IPS DF 6.9 (cell line): Measurements from ENCODE around the gene ITPK1.

Experiments
- DNase-seq: peaks from one replicate; pipeline ENCODE4 v3.0.0-alpha.2; 2013; ENCODE audit warnings: low read depth, low spot score
- H3K27ac ChIP-seq: one replicate; pipeline ENCODE4 v1.5.1; 2013; ENCODE audit warnings: low read length, control low read depth
- H3K27me3 ChIP-seq: 2 replicates; pipeline ENCODE4 v1.6.1; 2013; ENCODE audit warnings: mild to moderate bottlenecking, low read length; ENCODE audit not compliant: control insufficient read depth, insufficient read depth
- H3K36me3 ChIP-seq: 2 replicates; pipeline ENCODE4 v1.6.1; 2013; ENCODE audit warnings: low read length; ENCODE audit not compliant: control insufficient read depth, insufficient read depth
- H3K4me1 ChIP-seq: 2 replicates; pipeline ENCODE4 v1.6.1; 2013; ENCODE audit warnings: low read length; ENCODE audit not compliant: control insufficient read depth, insufficient read depth
- H3K4me3 ChIP-seq: 2 replicates; pipeline ENCODE4 v1.5.1; 2013; ENCODE audit warnings: mild to moderate bottlenecking, low read length
- H3K9me3 ChIP-seq: 2 replicates; pipeline ENCODE4 v1.6.1; 2013; ENCODE audit warnings: low read length, inconsistent platforms; ENCODE audit not compliant: control insufficient read depth, insufficient read depth
- WGBS: extraction: QIAGEN DNeasy Blood & Tissue Kit; methylation state at CpG from one replicate; pipeline ENCODE4 v1.1.7; 2013; ENCODE audit warnings: mixed read lengths, missing lambda C conversion rate; ENCODE audit not compliant: insufficient read length, insufficient coverage; 5-methylcytosine and 5-hydroxymethylcytosine counted together

Gene ITPK1

DNA sequence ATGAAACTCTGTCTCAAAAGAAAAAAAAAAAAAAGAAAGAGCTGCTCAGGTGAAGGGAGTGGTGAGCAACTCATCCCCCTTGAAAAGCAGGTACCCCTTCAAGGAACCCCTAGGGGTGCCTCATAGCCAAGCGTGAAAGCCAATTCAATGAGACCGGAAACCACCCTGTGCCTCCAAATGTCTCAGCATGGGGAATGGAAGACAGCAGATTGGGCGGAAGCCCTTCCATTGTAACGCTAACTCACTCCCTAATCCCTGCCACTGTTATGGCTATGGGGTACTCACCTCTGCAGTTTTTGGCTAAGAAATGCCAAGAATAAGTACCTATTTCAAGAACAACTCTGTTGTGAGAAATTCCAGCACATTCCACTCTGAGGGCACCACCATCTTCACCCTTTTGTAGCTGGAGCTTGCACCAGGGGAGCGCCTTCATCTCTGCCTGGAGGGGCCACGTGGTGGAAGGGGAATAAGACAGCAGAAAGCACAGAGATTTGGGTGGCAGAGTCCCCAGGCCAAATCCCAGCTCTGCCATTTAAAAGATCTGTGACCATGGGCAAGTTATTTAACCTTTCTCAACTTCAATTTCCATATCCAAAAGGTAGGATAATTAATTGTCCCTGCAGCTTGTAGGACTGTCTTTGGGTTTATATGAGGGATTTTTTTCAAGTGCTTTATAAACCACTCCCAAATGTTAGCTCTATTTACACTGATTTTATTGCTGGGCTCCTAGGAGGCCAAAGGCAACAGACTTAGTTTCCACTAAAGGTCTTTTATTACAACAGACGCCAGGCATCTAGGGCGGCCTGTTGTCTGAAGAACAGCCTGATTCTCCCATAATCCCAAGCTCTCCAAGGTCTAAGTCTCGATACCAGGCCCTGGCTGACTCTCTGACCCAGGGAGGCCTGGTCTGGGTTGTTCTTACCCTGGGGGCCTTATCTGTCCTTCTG is 63.9 kb downstream of the ITPK1 start:
- H3K4me1 ChIP-seq, result peaks cover 7% of the 10 kb centered on the region
- no peak overlapping the region for H3K4me3 ChIP-seq
- WGBS, result no CpG with 5 or more reads among the region's 9 CpGs
- DNase-seq, result peak; percentile 81
- H3K27me3 ChIP-seq, result no peaks in the 10 kb centered on the region
- H3K27ac ChIP-seq, result no peak overlapping the region
- H3K9me3 ChIP-seq, result no peaks in the 10 kb centered on the region
- H3K36me3 ChIP-seq, result no peaks in the 10 kb centered on the region

- WGBS, result no CpG with 5 or more reads among the region's 12 CpGs
- no peak overlapping the region for H3K4me3 ChIP-seq
- no peak overlapping the region for H3K27ac ChIP-seq
- H3K4me1 ChIP-seq, result peaks cover 9% of the 10 kb centered on the region
- no peaks in the 10 kb centered on the region; the same call in 1 of the 2 replicates for H3K36me3 ChIP-seq
- H3K9me3 ChIP-seq, result no peaks in the 10 kb centered on the region
- no peak for DNase-seq
- H3K27me3 ChIP-seq, result no peaks in the 10 kb centered on the region
These were observed 65.0 kb downstream of the ITPK1 start for GRCh38 chr14:93050761-93051160.

- H3K9me3 ChIP-seq, result no peaks in the 10 kb centered on the region
- no peak overlapping the region for H3K27ac ChIP-seq
- no CpG with 5 or more reads among the region's 12 CpGs for WGBS
- H3K36me3 ChIP-seq, result no peaks in the 10 kb centered on the region; the same call in 1 of the 2 replicates
- H3K4me1 ChIP-seq, result peaks cover 12% of the 10 kb centered on the region
- H3K27me3 ChIP-seq, result no peaks in the 10 kb centered on the region
- H3K4me3 ChIP-seq, result no peak overlapping the region
- DNase-seq, result no peak
These were observed 65.8 kb downstream of the ITPK1 start for GRCh38 chr14:93049867-93050331.

- no peak for DNase-seq
- WGBS, result no CpG with 5 or more reads among the region's 4 CpGs
- H3K4me1 ChIP-seq, result peaks cover 12% of the 10 kb centered on the region
These were observed 66.4 kb downstream of the ITPK1 start for GRCh38 chr14:93049315-93049714.

DNA sequence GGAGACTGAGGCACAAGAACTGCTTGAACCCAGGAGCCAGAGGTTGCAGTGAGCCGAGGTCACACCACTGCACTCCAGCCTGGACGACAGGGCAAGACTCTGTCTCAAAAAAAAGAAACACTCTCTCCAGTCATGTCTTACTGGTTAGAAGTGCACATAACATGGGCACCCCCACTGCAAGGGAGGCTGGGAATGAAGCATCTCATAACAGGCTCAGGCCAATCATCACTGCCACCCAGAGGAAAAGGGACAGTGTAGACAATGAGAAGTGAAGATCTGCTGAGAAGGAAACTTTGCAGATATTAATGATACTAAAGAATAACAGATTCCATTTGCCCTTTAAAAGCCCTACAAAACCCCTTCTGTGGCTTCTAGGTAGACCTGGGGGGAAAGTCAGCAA is 66.9 kb downstream of the ITPK1 start:
- Histone ChIP-seq H3K36me3 (no peaks in the 10 kb centered on the region; the same call in 1 of the 2 replicates), H3K4me3 (no peak overlapping the region), H3K27ac (no peak overlapping the region), H3K4me1 (peaks cover 13% of the 10 kb centered on the region), H3K9me3 (no peaks in the 10 kb centered on the region), H3K27me3 (no peaks in the 10 kb centered on the region)
- no peak for DNase-seq
- no CpG with 5 or more reads among the region's 2 CpGs for WGBS

More at GRCh38 chr14:93049315-93049714, 66.4 kb downstream of the ITPK1 start:
- H3K9me3 ChIP-seq, result no peaks in the 10 kb centered on the region
- no peaks in the 10 kb centered on the region; the same call in 1 of the 2 replicates for H3K36me3 ChIP-seq
- no peak overlapping the region for H3K4me3 ChIP-seq
- H3K27ac ChIP-seq, result no peak overlapping the region
- H3K27me3 ChIP-seq, result no peaks in the 10 kb centered on the region

- Histone ChIP-seq H3K36me3 (no peaks in the 10 kb centered on the region; the same call in 1 of the 2 replicates), H3K27ac (no peak overlapping the region), H3K27me3 (no peaks in the 10 kb centered on the region), H3K4me1 (peaks cover 16% of the 10 kb centered on the region), H3K4me3 (no peak overlapping the region), H3K9me3 (no peaks in the 10 kb centered on the region)
- DNase-seq, result no peak
- no CpG with 5 or more reads among the region's 2 CpGs for WGBS
These were observed 68.1 kb downstream of the ITPK1 start for GRCh38 chr14:93047661-93048060.

DNA sequence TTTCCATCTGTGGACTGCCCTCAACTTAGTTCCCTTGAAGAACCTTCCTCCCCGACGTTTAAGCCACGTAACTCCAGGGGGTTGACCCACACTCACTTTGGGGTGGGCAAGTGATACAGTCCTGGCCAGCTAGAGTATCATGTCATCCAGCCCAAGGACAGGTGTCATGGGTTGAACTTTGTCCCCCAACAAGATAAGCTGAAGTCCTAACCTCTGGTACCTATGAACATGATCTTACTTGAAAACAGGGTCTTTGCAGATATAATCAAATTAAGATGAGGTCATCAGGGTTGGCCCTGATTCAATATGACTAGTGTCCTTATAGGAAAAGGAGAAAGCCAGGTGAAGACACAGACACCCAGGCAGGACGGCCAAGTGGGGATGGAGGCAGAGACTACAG is 68.6 kb downstream of the ITPK1 start:
- WGBS, result no CpG with 5 or more reads among the region's 4 CpGs
- no peak overlapping the region for H3K27ac ChIP-seq

GRCh38 chr14:93046705-93047050 is 69.0 kb downstream of the ITPK1 start:
- Histone ChIP-seq H3K9me3 (no peaks in the 10 kb centered on the region), H3K4me1 (peaks cover 18% of the 10 kb centered on the region), H3K27me3 (no peaks in the 10 kb centered on the region), H3K27ac (no peak overlapping the region), H3K4me3 (no peak overlapping the region), H3K36me3 (no peaks in the 10 kb centered on the region; the same call in 1 of the 2 replicates)
- no peak for DNase-seq
- WGBS, result no CpG with 5 or more reads among the region's 7 CpGs

More for the DNA sequence above, 68.6 kb downstream of the ITPK1 start:
- Histone ChIP-seq H3K36me3 (no peaks in the 10 kb centered on the region; the same call in 1 of the 2 replicates), H3K27me3 (no peaks in the 10 kb centered on the region), H3K4me3 (no peak overlapping the region), H3K4me1 (peaks cover 17% of the 10 kb centered on the region), H3K9me3 (no peaks in the 10 kb centered on the region)
- DNase-seq, result no peak

DNA sequence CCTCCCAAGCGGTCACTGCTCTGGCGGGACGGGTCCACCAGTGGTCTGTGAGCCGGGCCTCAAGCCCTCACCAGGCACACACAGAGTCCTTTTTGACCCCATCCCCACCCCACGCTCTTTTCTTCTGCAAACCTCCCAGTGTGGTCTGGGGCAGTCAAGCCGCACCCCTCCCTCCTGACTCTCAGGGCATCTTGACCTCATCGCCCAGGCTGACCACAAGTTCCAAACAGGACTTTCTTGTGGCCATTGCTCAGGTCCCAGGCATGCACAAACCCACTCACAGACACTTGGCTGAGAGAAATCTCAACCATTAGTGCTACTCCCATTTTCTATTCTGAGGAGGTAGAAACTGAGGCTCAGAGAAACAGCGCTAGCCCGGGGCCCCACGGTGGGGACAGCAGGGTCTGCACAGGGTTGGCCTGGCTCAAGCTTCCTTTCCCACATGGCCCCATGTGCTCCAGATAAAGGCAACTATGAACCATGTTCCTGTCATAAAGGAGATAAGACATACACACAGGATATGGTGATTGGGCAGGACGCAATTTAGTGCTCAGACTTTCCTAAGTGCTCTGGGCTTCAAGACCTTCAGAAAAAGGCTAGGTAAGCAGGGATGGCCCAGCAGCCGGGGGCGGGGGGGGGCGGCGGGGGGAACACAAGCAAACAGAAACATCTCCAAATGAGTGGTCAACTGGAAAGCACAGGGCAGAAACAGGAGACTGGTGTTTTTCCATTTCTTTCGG is 69.6 kb downstream of the ITPK1 start:
- no peaks in the 10 kb centered on the region for H3K27me3 ChIP-seq
- H3K4me3 ChIP-seq, result no peak overlapping the region
- DNase-seq, result no peak
- H3K27ac ChIP-seq, result no peak overlapping the region
- H3K4me1 ChIP-seq, result peaks cover 22% of the 10 kb centered on the region
- no peaks in the 10 kb centered on the region; the same call in 1 of the 2 replicates for H3K36me3 ChIP-seq
- no CpG with 5 or more reads among the region's 16 CpGs for WGBS
- no peaks in the 10 kb centered on the region for H3K9me3 ChIP-seq

- WGBS, result no CpG with 5 or more reads among the region's 9 CpGs
- H3K4me1 ChIP-seq, result peaks cover 26% of the 10 kb centered on the region
- H3K27ac ChIP-seq, result no peak overlapping the region
These were observed 70.5 kb downstream of the ITPK1 start for GRCh38 chr14:93045211-93045674.

More at GRCh38 chr14:93045211-93045674, 70.5 kb downstream of the ITPK1 start:
- no peak for DNase-seq
- Histone ChIP-seq H3K36me3 (no peaks in the 10 kb centered on the region; the same call in 1 of the 2 replicates), H3K4me3 (no peak overlapping the region), H3K27me3 (no peaks in the 10 kb centered on the region), H3K9me3 (no peaks in the 10 kb centered on the region)
